ENCODE results near the gene MN1. TPM values are rescaled to one million over a fixed set of nuclear protein-coding genes. Genes with fewer than 3 reads are reported as not detected.

Gene MN1
- total and polyA plus RNA-seq, 4 experiments from 2014 or later, result 0.02 to 0.58 (median 0.35) TPM; not detected in 1

GRCh38 chr22:27839057-27839660 is 37.6 kb upstream of the MN1 start:
- Mint-ChIP-seq H3K4me1 (peaks cover 0 to 2% (median 0%) of the 10 kb centered on the region in 4 donors), H3K36me3 (peaks cover 32 to 42% of the 10 kb centered on the region in 2 donors), H3K9me3 (peaks cover 0 to 13% (median 7%) of the 10 kb centered on the region in 8 donors), H3K27me3 (no peaks in the 10 kb centered on the region), H3K4me3 (no peak overlapping the region), H3K27ac (no peak overlapping the region)
- no peak overlapping the region for H3K27ac ChIP-seq (ENCODE audit: low read depth, low read length)
- H3K4me3 ChIP-seq (ENCODE audit: low read length in 2 of 2), result no peak overlapping the region
- H3K27me3 ChIP-seq (ENCODE audit: insufficient read depth, low read length), result no peaks in the 10 kb centered on the region
- no peaks in the 10 kb centered on the region for H3K36me3 ChIP-seq (ENCODE audit: insufficient read depth, low read length)
- ChIA-PET CTCF (ENCODE audit: partially characterized antibody) (interaction anchor here (1.3 kb wide), 1 partner anchor 9 kb away, joined by 4 read pairs; no protein-coding TSS in a partner anchor), POLR2A (ENCODE audit: partially characterized antibody) (no interaction called here)
- intact Hi-C loops (cut with micrococcal nuclease), result no loop called here
- H3K4me1 ChIP-seq (ENCODE audit: insufficient read depth, low read length), result no peaks in the 10 kb centered on the region
- DNase-seq, result no peak
- H3K9me3 ChIP-seq (ENCODE audit: control insufficient read depth in 1 of 2, low read length in 2 of 2), result no peaks in the 10 kb centered on the region

- no peaks in the 10 kb centered on the region for H3K27me3 Mint-ChIP-seq
- H3K4me3 Mint-ChIP-seq, result no peak overlapping the region
- DNase-seq, result no peak
- CTCF ChIA-PET (ENCODE audit: partially characterized antibody), result no interaction called here
- no peak overlapping the region for H3K27ac ChIP-seq (ENCODE audit: low read depth, low read length)
- intact Hi-C loops (cut with micrococcal nuclease), result no loop called here
- no peaks in the 10 kb centered on the region for H3K36me3 ChIP-seq (ENCODE audit: insufficient read depth, low read length)
- peak overlapping the region in 1 of 7 donors; percentile 41 for H3K27ac Mint-ChIP-seq
- H3K36me3 Mint-ChIP-seq, result peaks cover 17 to 26% of the 10 kb centered on the region in 2 donors
- peaks cover 3 to 15% (median 11%) of the 10 kb centered on the region in 4 donors for H3K4me1 Mint-ChIP-seq
- no peaks in the 10 kb centered on the region for H3K9me3 ChIP-seq (ENCODE audit: control insufficient read depth in 1 of 2, low read length in 2 of 2)
- no peaks in the 10 kb centered on the region for H3K27me3 ChIP-seq (ENCODE audit: insufficient read depth, low read length)
- POLR2A ChIA-PET (ENCODE audit: partially characterized antibody), result no interaction called here
- peaks cover 7% of the 10 kb centered on the region for H3K4me1 ChIP-seq (ENCODE audit: insufficient read depth, low read length)
- peaks cover 0 to 13% (median 7%) of the 10 kb centered on the region in 8 donors for H3K9me3 Mint-ChIP-seq
- H3K4me3 ChIP-seq (ENCODE audit: low read length in 2 of 2), result no peak overlapping the region
Observed at GRCh38 chr22:27836181-27836580, 34.6 kb upstream of the MN1 start.

GRCh38 chr22:27835446-27835845 is 33.9 kb upstream of the MN1 start:
- ChIA-PET CTCF (ENCODE audit: partially characterized antibody) (no interaction called here), POLR2A (ENCODE audit: partially characterized antibody) (no interaction called here)
- H3K4me3 ChIP-seq (ENCODE audit: low read length in 2 of 2), result no peak overlapping the region
- Mint-ChIP-seq H3K27ac (no peak overlapping the region), H3K4me3 (no peak overlapping the region), H3K36me3 (peaks cover 16 to 23% of the 10 kb centered on the region in 2 donors), H3K4me1 (peaks cover 3 to 19% (median 11%) of the 10 kb centered on the region in 4 donors), H3K27me3 (no peaks in the 10 kb centered on the region), H3K9me3 (peaks cover 0 to 13% (median 7%) of the 10 kb centered on the region in 8 donors)
- no peaks in the 10 kb centered on the region for H3K27me3 ChIP-seq (ENCODE audit: insufficient read depth, low read length)
- intact Hi-C loops (cut with micrococcal nuclease), result no loop called here
- no peaks in the 10 kb centered on the region for H3K9me3 ChIP-seq (ENCODE audit: control insufficient read depth in 1 of 2, low read length in 2 of 2)
- H3K27ac ChIP-seq (ENCODE audit: low read depth, low read length), result no peak overlapping the region
- H3K4me1 ChIP-seq (ENCODE audit: insufficient read depth, low read length), result peaks cover 7% of the 10 kb centered on the region
- DNase-seq, result no peak
- no peaks in the 10 kb centered on the region for H3K36me3 ChIP-seq (ENCODE audit: insufficient read depth, low read length)

GRCh38 chr22:27834364-27835185 is 33.0 kb upstream of the MN1 start:
- intact Hi-C loops (cut with micrococcal nuclease), result no loop called here
- Histone ChIP-seq H3K27me3 (ENCODE audit: insufficient read depth, low read length) (no peaks in the 10 kb centered on the region), H3K36me3 (ENCODE audit: insufficient read depth, low read length) (no peaks in the 10 kb centered on the region), H3K27ac (ENCODE audit: low read depth, low read length) (no peak overlapping the region), H3K4me3 (ENCODE audit: low read length in 2 of 2) (no peak overlapping the region), H3K9me3 (ENCODE audit: control insufficient read depth in 1 of 2, low read length in 2 of 2) (no peaks in the 10 kb centered on the region), H3K4me1 (ENCODE audit: insufficient read depth, low read length) (peaks cover 7% of the 10 kb centered on the region)
- Mint-ChIP-seq H3K27ac (no peak overlapping the region), H3K27me3 (no peaks in the 10 kb centered on the region), H3K9me3 (peaks cover 0 to 13% (median 6%) of the 10 kb centered on the region in 8 donors), H3K36me3 (peaks cover 11 to 17% of the 10 kb centered on the region in 2 donors), H3K4me3 (no peak overlapping the region), H3K4me1 (peaks cover 3 to 19% (median 10%) of the 10 kb centered on the region in 4 donors)
- CTCF ChIA-PET (ENCODE audit: partially characterized antibody), result no interaction called here
- POLR2A ChIA-PET (ENCODE audit: partially characterized antibody), result no interaction called here
- DNase-seq, result no peak

GRCh38 chr22:27833803-27834202 is 32.2 kb upstream of the MN1 start:
- DNase-seq, result no peak
- Mint-ChIP-seq H3K4me1 (peaks cover 3 to 19% (median 10%) of the 10 kb centered on the region in 4 donors), H3K9me3 (peaks cover 0 to 11% (median 6%) of the 10 kb centered on the region in 8 donors), H3K27ac (no peak overlapping the region), H3K27me3 (no peaks in the 10 kb centered on the region), H3K4me3 (no peak overlapping the region), H3K36me3 (peaks cover 9 to 14% of the 10 kb centered on the region in 2 donors)
- H3K4me3 ChIP-seq (ENCODE audit: low read length in 2 of 2), result no peak overlapping the region
- H3K36me3 ChIP-seq (ENCODE audit: insufficient read depth, low read length), result no peaks in the 10 kb centered on the region
- CTCF ChIA-PET (ENCODE audit: partially characterized antibody), result no interaction called here
- POLR2A ChIA-PET (ENCODE audit: partially characterized antibody), result no interaction called here
- H3K27me3 ChIP-seq (ENCODE audit: insufficient read depth, low read length), result no peaks in the 10 kb centered on the region
- no peaks in the 10 kb centered on the region for H3K9me3 ChIP-seq (ENCODE audit: control insufficient read depth in 1 of 2, low read length in 2 of 2)
- no peak overlapping the region for H3K27ac ChIP-seq (ENCODE audit: low read depth, low read length)
- peaks cover 7% of the 10 kb centered on the region for H3K4me1 ChIP-seq (ENCODE audit: insufficient read depth, low read length)
- intact Hi-C loops (cut with micrococcal nuclease), result no loop called here

GRCh38 chr22:27832606-27833005 is 31.1 kb upstream of the MN1 start:
- H3K27me3 Mint-ChIP-seq, result no peaks in the 10 kb centered on the region
- H3K4me1 Mint-ChIP-seq, result peaks cover 3 to 19% (median 10%) of the 10 kb centered on the region in 4 donors
- Histone ChIP-seq H3K4me3 (ENCODE audit: low read length in 2 of 2) (no peak overlapping the region), H3K36me3 (ENCODE audit: insufficient read depth, low read length) (no peaks in the 10 kb centered on the region), H3K27ac (ENCODE audit: low read depth, low read length) (no peak overlapping the region), H3K9me3 (ENCODE audit: control insufficient read depth in 1 of 2, low read length in 2 of 2) (no peaks in the 10 kb centered on the region), H3K4me1 (ENCODE audit: insufficient read depth, low read length) (peaks cover 7% of the 10 kb centered on the region), H3K27me3 (ENCODE audit: insufficient read depth, low read length) (no peaks in the 10 kb centered on the region)
- peaks cover 4 to 10% of the 10 kb centered on the region in 2 donors for H3K36me3 Mint-ChIP-seq
- peak overlapping the region in 1 of 7 donors; percentile 50 for H3K27ac Mint-ChIP-seq
- peaks cover 0 to 3% (median 1%) of the 10 kb centered on the region in 8 donors for H3K9me3 Mint-ChIP-seq
- POLR2A ChIA-PET (ENCODE audit: partially characterized antibody), result no interaction called here
- DNase-seq, result no peak
- CTCF ChIA-PET (ENCODE audit: partially characterized antibody), result no interaction called here
- no peak overlapping the region for H3K4me3 Mint-ChIP-seq
- intact Hi-C loops (cut with micrococcal nuclease), result no loop called here

- H3K27ac ChIP-seq (ENCODE audit: low read depth, low read length), result no peak overlapping the region
- CTCF ChIA-PET (ENCODE audit: partially characterized antibody), result no interaction called here
- H3K4me3 Mint-ChIP-seq, result no peak overlapping the region
- no peak overlapping the region for H3K27ac Mint-ChIP-seq
- H3K4me3 ChIP-seq (ENCODE audit: low read length in 2 of 2), result no peak overlapping the region
- peaks cover 3 to 19% (median 10%) of the 10 kb centered on the region in 4 donors for H3K4me1 Mint-ChIP-seq
- no peaks in the 10 kb centered on the region for H3K9me3 Mint-ChIP-seq
- intact Hi-C loops (cut with micrococcal nuclease), result no loop called here
- POLR2A ChIA-PET (ENCODE audit: partially characterized antibody), result no interaction called here
- DNase-seq, result no peak
- peaks cover 0 to 13% of the 10 kb centered on the region in 2 donors for H3K36me3 Mint-ChIP-seq
- no peaks in the 10 kb centered on the region for H3K27me3 Mint-ChIP-seq
- H3K9me3 ChIP-seq (ENCODE audit: control insufficient read depth in 1 of 2, low read length in 2 of 2), result no peaks in the 10 kb centered on the region
- no peaks in the 10 kb centered on the region for H3K36me3 ChIP-seq (ENCODE audit: insufficient read depth, low read length)
- peaks cover 7% of the 10 kb centered on the region for H3K4me1 ChIP-seq (ENCODE audit: insufficient read depth, low read length)
- H3K27me3 ChIP-seq (ENCODE audit: insufficient read depth, low read length), result no peaks in the 10 kb centered on the region
Observed at GRCh38 chr22:27829620-27830019, 28.1 kb upstream of the MN1 start.
